Smooth muscle cell (in vitro differentiated cells): ENCODE measurements around the gene TLCD3B. TPM values are rescaled to one million over a fixed set of nuclear protein-coding genes. Genes with fewer than 3 reads are reported as not detected.

Experiments used
- DNase-seq: peaks from one replicate; lab custom pipeline; 2025; ENCODE audit not compliant: unreplicated experiment; lab: John Stamatoyannopoulos, UW
- H2AFZ ChIP-seq: fragments of 200-600 bp; sonication (generic); 2 replicates; pipeline ENCODE4 v1.6.0; 2016; ENCODE audit warnings: antibody characterized with exemption, low read depth, mild to moderate bottlenecking
- H3F3A ChIP-seq: fragments of 200-600 bp; sonication (generic); 2 replicates; pipeline ENCODE4 v1.6.0; 2017; ENCODE audit warnings: antibody characterized with exemption, low read depth
- H3K27ac ChIP-seq: fragments of 200-600 bp; sonication (generic); 2 replicates; pipeline ENCODE4 v1.5.1; 2016; ENCODE audit warnings: low read depth, mild to moderate bottlenecking
- H3K27me3 ChIP-seq: fragments of 200-600 bp; sonication (generic); 2 replicates; pipeline ENCODE4 v1.6.1; 2016; ENCODE audit warnings: low read depth, mild to moderate bottlenecking
- H3K36me3 ChIP-seq: fragments of 200-600 bp; sonication (generic); 2 replicates; pipeline ENCODE4 v1.5.1; 2016; ENCODE audit warnings: low read depth
- H3K4me1 ChIP-seq: fragments of 200-600 bp; sonication (generic); 2 replicates; pipeline ENCODE4 v1.5.1; 2016; ENCODE audit warnings: low read depth
- H3K4me2 ChIP-seq: fragments of 200-600 bp; sonication (generic); 2 replicates; pipeline ENCODE4 v1.6.0; 2016; ENCODE audit warnings: mild to moderate bottlenecking
- H3K4me3 ChIP-seq: fragments of 200-600 bp; sonication (generic); 2 replicates; pipeline ENCODE4 v1.5.1; 2016; ENCODE audit warnings: mild to moderate bottlenecking
- H3K79me2 ChIP-seq: fragments of 200-600 bp; sonication (generic); 2 replicates; pipeline ENCODE4 v1.6.0; 2016; ENCODE audit warnings: low read depth, mild to moderate bottlenecking
- H3K9ac ChIP-seq: fragments of 200-600 bp; sonication (generic); 2 replicates; pipeline ENCODE4 v1.6.0; 2016; ENCODE audit warnings: low read depth
- H3K9me3 ChIP-seq: fragments of 200-600 bp; sonication (generic); replicated peaks from 2 replicates; pipeline ENCODE4 v1.5.1; 2016; ENCODE audit warnings: low read depth
- H4K20me1 ChIP-seq: fragments of 200-600 bp; sonication (generic); 2 replicates; pipeline ENCODE4 v1.6.0; 2016; ENCODE audit warnings: low read depth
- CTCF ChIP-seq: fragments of 200-600 bp; sonication (generic); IDR thresholded peaks from 2 replicates; pipeline ENCODE4 v1.5.1; 2017; ENCODE audit warnings: borderline replicate concordance, mild to moderate bottlenecking, antibody characterized with exemption; ENCODE audit not compliant: insufficient read depth, poor library complexity, severe bottlenecking
- WGBS: methylation state at CpG from one replicate; pipeline ENCODE4 v1.1.7; 2016; ENCODE audit warnings: low lambda C conversion rate; 5-methylcytosine and 5-hydroxymethylcytosine counted together
- polyA plus RNA-seq: library from polyadenylated mRNA; unstranded; fragments of >200 nt; fragmentation: Nextera tagmentation; extraction: Ambion mirVana; gene quantifications from 2 replicates; pipeline ENCODE4 v1.2.1, GENCODE V29; 2016
- total RNA-seq: library from RNA; depleted of rRNA; stranded (reverse); fragments of >200 nt; gene quantifications from 2 replicates; pipeline ENCODE4 v1.2.3, GENCODE V29; 2014

TLCD3B gene
- total and polyA plus RNA-seq, 2 experiments from 2014 or later, result 0.45 to 0.48 TPM

DNA sequence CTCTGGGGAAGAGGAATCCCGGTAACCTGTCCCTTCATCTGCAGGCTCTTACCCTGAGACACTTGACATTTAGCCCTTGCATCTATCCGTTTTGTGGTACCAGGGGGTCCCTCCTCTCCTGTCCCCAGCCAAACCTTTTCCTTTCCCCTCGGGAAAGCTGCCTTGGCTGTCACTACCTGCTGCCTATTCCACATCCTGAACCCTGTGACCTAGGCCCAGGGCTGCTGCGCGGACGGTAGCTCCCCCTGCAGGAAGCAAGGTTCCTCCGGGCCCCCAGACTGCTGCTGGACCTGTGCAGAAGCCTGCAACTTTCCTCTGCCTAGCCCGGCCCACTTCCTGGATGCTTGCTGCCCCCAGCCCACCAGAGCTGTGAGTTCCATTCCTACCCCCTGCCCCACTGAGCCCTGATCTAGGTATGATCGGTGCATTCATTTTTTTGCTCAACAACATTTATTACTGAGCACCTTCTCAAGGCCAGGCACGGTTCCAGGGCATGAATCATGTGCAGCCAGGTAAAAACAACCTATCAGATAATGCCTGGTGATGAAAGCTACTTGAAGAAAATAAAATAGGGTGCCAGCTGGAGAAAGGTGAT lies 24.0 kb upstream of the TLCD3B start:
- no peak overlapping the region for H3K4me2 ChIP-seq
- peaks cover 13% of the 10 kb centered on the region for H3F3A ChIP-seq
- no peak overlapping the region for H3K4me3 ChIP-seq
- WGBS, result 51% methylated on average over 10 of the region's 10 CpGs
- no peaks in the 10 kb centered on the region for H3K36me3 ChIP-seq
- no peak overlapping the region for H3K9ac ChIP-seq
- H3K9me3 ChIP-seq, result no peaks in the 10 kb centered on the region
- DNase-seq, result no peak
- H2AFZ ChIP-seq, result no peak overlapping the region
- no peaks in the 10 kb centered on the region for H4K20me1 ChIP-seq
- no peaks in the 10 kb centered on the region for H3K27me3 ChIP-seq
- no peaks in the 10 kb centered on the region for H3K79me2 ChIP-seq
- peak; percentile 38 for TF ChIP-seq CTCF
- peaks cover 8% of the 10 kb centered on the region for H3K4me1 ChIP-seq
- no peak overlapping the region for H3K27ac ChIP-seq

DNA sequence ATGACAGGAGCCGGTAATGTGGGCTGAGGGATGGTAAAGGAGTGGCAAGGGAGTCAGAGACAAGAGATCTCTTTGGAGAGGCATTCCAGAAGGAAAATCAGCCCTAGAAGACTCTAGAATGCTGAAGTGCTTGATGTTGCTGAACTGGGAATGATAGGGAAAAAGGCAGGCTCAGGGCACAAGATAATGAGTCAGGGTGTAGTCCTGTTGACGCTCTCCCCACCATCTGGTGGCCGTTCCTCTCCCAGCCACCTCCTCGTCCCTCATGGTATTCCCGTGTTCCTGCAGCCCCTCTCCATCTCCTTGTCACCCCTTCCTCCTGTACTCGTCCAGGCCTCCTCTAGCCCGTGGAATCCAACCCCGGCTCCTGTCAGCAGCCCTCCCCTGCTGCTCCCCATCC lies 23.4 kb upstream of the TLCD3B start:
- H3K9ac ChIP-seq, result no peak overlapping the region
- no peak for DNase-seq
- H3K27me3 ChIP-seq, result no peaks in the 10 kb centered on the region
- no peak overlapping the region for H3K4me3 ChIP-seq
- H4K20me1 ChIP-seq, result no peaks in the 10 kb centered on the region
- H3K9me3 ChIP-seq, result no peaks in the 10 kb centered on the region
- H3K27ac ChIP-seq, result no peak overlapping the region
- peaks cover 8% of the 10 kb centered on the region for H3K4me1 ChIP-seq
- no peaks in the 10 kb centered on the region for H3K36me3 ChIP-seq
- no peaks in the 10 kb centered on the region for H3K79me2 ChIP-seq
- peak overlapping the region; percentile 98 for H3K4me2 ChIP-seq
- no peak overlapping the region for H2AFZ ChIP-seq
- 70% methylated on average over 8 of the region's 8 CpGs for WGBS
- no peak for TF ChIP-seq CTCF
- peaks cover 13% of the 10 kb centered on the region for H3F3A ChIP-seq

DNA sequence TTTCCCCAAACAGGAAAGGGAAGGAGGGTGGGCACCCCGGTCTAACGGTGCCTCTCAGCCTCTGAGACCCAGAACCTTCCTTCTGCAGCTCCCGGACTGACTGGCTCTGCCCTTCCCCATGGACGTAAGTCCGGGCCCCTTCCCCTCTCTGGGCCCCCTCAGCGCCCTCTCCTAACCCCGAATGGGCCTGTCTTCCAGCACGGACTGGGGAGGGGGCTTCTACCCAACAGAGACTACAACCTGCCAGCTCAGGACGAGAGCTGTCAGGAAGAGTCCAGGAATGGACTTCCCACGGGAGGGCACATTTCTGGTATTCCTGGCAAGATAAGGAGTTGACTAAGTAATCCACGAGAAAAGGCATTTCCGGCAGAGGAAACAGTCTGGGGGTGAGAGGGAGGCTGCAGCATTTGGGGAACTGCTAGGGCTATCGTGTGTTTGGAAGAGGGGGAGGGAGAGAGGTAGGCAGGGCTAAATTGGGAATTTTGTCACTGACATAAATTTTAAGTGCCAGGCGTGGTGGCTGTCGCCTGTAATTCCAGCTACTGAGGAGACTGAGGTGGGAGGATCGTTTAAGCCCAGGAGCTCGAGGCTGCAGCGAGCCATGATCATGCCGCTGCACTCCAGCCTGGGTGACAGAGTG lies 22.4 kb upstream of the TLCD3B start:
- H3K4me1 ChIP-seq, result peaks cover 8% of the 10 kb centered on the region
- H3K4me2 ChIP-seq, result peak overlapping the region; percentile 98
- DNase-seq, result no peak
- peak overlapping the region; percentile 82 for H2AFZ ChIP-seq
- TF ChIP-seq CTCF, result no peak
- H3K9me3 ChIP-seq, result no peaks in the 10 kb centered on the region
- H3K36me3 ChIP-seq, result no peaks in the 10 kb centered on the region
- H3K4me3 ChIP-seq, result peak overlapping the region; percentile 80
- WGBS, result 6% methylated on average over 18 of the region's 19 CpGs
- peaks cover 13% of the 10 kb centered on the region for H3F3A ChIP-seq
- no peaks in the 10 kb centered on the region for H4K20me1 ChIP-seq
- peak overlapping the region; percentile 76 for H3K9ac ChIP-seq
- H3K79me2 ChIP-seq, result no peaks in the 10 kb centered on the region
- H3K27ac ChIP-seq, result peak overlapping the region; percentile 79
- H3K27me3 ChIP-seq, result no peaks in the 10 kb centered on the region
